ENCODE results near the gene CDC23.
"Not testable (repeated sequence)": the region's sequence is repeated elsewhere in the genome, so short reads cannot be mapped to it uniquely, and the experiment has no call there.

Gene CDC23

DNA sequence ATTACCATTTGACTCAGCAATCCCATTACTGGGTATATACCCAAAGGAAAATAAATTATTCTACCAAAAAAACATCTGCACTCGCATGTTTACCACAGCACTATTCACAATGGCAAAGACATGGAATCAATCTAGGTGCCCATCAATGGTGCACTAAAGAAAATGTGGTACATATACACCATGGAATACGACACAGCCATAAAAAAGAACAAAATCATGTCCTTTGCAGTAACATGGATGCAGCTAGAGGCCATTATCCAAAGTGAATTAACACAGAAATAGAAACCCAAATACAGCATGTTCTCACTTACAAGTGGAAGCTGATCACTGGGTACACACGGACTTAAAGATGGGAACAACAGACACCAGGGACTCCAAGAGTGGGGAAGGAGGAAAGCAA lies 2.1 kb downstream of the CDC23 start:
- no peak for DNase-seq

GRCh38 chr5:138193859-138194258 lies 19.3 kb downstream of the CDC23 start:
- not testable (repeated sequence) for DNase-seq

- DNase-seq = no peak
Observed at GRCh38 chr5:138192826-138193225, 20.3 kb downstream of the CDC23 start.

GRCh38 chr5:138188626-138189025 lies 24.5 kb downstream of the CDC23 start:
- no peak for DNase-seq

DNA sequence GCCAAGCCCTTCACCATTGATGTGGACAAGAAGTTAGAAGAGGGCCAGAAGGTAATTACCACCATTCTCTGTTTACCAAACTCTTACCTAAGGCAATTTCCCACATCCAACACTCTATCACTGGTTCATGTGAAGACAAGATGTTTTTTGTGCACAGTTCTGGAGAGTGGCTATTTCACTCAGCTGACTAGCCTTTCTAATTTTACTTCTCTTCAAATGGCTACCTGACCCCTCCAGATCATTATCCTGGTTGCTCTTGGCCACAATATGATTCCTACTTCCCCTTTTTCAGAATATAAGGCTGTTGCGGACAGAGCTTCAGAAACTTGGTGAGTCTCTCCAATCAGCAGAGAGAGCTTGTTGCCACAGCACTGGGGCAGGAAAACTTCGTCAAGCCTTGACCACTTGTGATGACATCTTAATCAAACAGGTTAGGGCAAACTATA lies 27.1 kb downstream of the CDC23 start:
- DNase-seq = no peak

GRCh38 chr5:138182808-138183207 lies 30.3 kb downstream of the CDC23 start:
- DNase-seq = no peak

DNA sequence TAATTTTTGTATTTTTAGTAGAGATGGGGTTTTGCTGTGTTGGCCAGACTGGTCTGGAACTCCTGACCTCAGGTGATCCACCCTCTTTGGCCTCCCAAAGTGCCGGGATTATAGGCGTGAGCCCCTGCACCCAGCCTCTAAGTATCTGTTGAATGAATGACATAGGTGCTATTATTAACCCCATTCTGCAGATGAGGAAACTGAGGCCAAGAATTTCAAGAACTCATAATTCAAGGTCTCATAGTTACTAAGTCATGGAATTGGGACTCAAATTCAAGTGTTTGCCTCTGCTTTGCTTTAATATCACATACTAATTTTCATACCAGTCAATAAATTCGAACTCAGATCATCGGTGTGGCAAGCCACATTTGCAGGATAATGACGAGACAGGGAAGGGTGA lies 32.3 kb downstream of the CDC23 start:
- DNase-seq = no peak

DNA sequence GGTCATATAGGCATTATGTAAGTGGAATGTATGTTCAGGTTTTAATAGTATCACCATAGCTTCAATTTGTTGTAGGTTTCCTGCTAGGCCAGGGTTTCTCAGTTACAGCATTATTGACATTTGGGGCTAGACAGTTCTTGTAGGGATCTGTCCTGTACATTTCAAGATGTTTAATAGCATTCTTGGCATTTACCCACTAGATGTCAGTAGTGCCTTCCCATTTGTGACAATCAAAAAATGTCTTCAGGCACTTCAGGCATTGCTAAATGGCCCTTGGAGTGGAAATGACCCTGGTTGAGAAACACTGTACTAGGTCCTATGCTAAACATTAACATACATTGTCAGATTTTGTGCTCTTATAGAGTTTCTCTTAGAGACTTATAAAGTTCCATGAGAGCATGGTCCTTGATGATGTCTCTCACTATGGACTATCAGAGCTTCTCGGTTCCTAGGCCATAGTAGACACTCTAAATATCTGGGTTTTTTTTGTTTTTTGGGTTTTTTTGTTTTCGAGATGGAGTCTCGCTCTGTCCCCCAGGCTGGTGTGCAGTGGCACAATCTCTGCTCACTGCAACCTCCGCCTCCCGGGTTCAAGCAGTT lies 32.8 kb downstream of the CDC23 start:
- DNase-seq = no peak

GRCh38 chr5:138179277-138179857 lies 33.8 kb downstream of the CDC23 start:
- DNase-seq = no peak

GRCh38 chr5:138178516-138179276 lies 34.4 kb downstream of the CDC23 start, which contains the start of the genes BRD8 and KIF20A:
Gene BRD8 (minus strand): TSS chr5:138178630. CDS start chr5:138178614, 16 bp downstream.
Gene KIF20A (plus strand): TSS chr5:138179112. CDS start chr5:138179681, 569 bp downstream.
- DNase-seq = peak; percentile 91

DNA sequence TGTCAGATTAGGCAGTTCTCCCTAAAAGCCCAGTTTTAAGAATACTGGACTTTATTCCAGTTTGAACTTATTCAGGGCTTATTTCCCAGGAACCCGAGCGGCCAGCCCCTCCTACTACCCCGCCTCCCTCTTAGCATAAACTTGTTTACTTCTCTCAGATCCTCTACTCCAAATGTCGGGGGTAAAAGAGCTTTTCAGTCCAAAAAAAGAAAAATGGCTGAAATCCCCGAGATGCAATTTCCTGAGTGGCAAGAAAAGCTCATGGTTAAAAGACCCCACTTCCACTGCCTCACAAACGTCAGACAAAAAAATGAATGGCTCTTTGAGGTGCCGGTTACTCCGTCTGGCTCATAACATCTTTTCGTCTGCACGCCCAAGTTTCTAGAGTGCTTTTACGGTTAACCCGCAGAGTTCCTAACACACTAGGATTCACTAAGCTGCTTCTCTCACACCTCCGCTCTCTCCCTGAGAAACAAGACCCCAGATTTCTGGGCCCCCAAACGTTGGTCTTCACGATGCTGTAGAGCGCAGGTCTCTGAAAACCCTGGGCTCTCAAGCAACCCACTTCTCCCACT lies 35.1 kb downstream of the CDC23 start:
- DNase-seq = no peak

- DNase-seq = no peak
Observed at GRCh38 chr5:138170299-138170698, 42.8 kb downstream of the CDC23 start.

DNA sequence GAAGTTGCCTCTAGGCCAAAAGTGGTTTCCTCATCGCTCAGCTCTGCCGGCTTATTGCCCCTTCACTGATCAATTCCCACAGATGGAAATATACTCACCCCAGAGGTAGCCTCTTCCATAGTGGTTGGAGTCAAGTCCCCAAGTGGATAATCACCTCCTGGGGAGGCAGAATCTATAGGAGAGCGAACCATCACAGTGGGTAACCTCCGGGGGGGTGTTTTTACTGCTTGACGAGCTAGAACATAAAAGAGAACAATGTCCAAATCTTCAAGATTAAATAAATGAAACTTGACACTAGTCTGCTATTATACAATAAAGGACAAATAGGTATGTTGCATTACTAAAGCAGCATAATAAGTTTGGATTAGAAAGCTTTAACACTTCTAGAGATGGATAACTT lies 44.0 kb downstream of the CDC23 start:
- DNase-seq = no peak

- DNase-seq = no peak
Observed at GRCh38 chr5:138163721-138164120, 49.4 kb downstream of the CDC23 start.

DNA sequence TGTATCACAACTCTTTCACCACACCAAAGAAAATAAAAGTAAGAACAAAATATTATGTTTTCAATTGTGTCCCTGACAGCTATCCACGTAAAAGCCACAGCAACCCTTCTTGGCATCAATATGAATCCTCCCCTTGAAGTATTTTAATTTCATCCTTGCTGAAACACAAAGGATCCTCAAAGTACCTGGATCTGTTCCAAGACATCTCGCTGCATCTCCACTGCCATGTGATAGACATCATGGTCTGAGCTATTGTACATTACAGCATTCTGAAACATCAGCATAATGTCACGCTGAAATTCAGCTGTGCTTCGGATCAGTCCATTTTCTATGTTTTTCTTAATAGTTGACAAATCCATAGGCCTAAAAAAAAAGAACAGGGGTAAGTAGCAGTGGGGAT lies 52.4 kb downstream of the CDC23 start:
- no peak for DNase-seq

DNA sequence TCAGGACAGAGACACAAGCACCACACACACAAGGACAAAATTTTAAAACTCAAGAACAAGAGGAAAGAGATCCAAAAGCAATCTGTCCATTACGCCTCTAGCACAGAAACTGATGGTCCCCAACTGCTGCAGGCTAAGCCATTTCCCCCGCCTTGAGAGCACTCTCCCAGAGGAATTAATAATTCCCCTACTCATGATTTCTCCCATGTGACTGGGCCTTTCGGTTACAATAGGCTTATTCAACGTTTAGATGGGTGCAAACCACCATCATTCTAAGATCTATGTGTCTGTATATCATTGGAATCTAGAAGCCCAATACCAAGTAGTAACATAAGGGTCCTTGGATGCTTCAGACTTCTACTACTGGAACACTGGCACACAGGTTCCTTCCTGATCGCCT lies 53.5 kb downstream of the CDC23 start:
- no peak for DNase-seq

- DNase-seq = no peak
Observed at GRCh38 chr5:138157626-138158025, 55.5 kb downstream of the CDC23 start.

DNA sequence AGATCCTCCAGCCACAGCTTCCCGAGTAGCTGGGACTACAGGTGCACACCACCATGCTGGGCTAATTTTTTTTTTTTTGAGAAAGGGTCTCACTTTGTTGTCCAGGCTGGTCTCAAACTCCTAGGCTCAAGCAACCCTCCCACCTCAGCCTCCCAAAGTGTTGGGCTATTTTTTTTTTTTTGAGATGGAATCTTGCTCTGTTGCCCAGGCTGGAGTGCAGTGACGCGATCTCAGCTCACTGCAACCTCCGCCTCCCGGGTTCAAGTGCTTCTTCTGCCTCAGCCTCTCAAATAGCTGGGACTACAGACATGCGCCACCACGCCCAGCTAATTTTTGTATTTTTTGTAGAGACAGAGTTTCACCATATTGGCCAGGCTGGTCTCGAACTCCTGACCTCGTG lies 57.1 kb downstream of the CDC23 start:
- DNase-seq = not testable (repeated sequence)

- no peak for DNase-seq
Observed at GRCh38 chr5:138149530-138149929, 63.6 kb downstream of the CDC23 start.

DNA sequence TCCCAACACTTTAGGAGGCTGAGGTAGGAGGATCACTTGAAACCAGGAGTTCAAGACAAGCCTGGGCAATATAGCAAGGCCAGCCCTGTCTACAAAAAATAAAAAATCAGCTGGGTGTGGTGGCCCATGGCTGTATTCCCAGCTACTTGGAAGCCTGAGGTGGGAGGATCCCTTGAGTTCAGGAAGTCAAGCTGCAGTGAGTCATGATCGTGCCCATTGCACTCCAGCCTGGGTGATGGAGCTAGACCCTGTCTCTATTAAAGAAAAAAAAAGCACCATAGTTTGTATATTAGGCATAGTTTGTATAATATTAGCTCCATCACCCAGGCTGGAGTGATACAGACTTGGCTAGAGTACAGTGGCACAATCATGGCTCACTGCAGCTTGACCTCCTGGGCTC lies 64.3 kb downstream of the CDC23 start:
- no peak for DNase-seq

DNA sequence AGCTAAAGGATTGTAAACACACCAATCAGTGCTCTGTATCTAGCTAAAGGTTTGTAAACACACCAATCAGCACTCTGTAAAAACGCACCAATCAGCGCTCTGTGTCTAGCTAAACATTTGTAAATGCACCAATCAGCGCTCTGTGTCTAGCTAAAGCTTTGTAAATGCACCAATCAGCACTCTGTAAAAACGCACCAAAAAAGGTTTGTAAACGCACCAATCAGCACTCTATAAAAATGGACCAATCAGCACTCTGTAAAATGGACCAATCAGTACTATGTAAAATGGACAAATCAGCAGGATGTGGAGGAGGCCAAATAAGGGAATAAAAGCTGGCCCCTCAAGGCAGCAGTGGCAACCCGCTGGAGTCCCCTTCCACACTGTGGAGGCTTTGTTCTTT lies 69.5 kb downstream of the CDC23 start:
- not testable (repeated sequence) for DNase-seq

DNA sequence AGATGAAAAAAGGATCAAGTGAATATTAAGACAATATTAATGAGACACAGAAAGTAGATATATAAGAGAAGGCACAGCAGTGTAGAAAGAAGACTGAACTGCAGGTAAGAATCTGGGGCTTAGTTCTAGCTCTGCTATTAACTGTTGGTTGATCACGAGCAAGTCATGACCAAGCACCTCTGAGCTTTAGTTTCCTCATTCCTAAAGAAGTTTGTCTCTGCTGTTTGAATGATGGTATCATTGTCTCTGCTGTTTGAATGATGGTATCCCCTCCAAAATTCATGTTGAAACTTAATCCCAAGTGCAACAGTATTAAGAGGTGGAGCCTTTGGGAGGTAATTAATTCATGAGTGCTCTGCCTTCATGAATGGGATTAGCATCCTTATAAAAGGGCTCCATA lies 71.4 kb downstream of the CDC23 start:
- DNase-seq = no peak

DNA sequence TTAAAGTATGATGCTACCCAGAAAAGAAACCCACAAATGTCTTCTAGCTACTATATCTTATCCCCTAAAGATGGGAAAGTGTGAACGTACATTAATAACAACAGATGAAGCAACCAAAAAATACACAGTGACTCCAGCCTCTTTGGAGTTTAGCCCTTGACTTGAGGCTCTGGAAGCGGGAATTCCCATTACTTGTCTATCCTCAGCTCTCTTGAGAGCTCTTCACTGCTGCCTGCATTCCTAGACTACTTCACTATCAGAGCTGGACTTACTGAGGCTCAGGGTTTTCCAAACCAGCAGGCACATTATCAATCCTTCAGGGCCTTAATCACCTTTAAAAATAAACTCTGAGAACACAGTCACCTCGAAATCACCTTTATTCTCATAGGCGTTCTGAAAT lies 72.9 kb downstream of the CDC23 start:
- no peak for DNase-seq

- DNase-seq = no peak
Observed at GRCh38 chr5:138139781-138140090, 73.4 kb downstream of the CDC23 start.

All from CD4-positive, alpha-beta T cell treated with Interleukin-15 for 1 hour (primary cell).